DMS 273 (cell line): Measurements from ENCODE around the gene ACVRL1.
"Not testable (repeated sequence)": the region's sequence is repeated elsewhere in the genome, so short reads cannot be mapped to it uniquely, and the experiment has no call there.

ENCODE experiments used
- DNase-seq: peaks from one replicate; lab custom pipeline; 2025; ENCODE audit not compliant: unreplicated experiment; lab: John Stamatoyannopoulos, UW

The ACVRL1 gene

DNA sequence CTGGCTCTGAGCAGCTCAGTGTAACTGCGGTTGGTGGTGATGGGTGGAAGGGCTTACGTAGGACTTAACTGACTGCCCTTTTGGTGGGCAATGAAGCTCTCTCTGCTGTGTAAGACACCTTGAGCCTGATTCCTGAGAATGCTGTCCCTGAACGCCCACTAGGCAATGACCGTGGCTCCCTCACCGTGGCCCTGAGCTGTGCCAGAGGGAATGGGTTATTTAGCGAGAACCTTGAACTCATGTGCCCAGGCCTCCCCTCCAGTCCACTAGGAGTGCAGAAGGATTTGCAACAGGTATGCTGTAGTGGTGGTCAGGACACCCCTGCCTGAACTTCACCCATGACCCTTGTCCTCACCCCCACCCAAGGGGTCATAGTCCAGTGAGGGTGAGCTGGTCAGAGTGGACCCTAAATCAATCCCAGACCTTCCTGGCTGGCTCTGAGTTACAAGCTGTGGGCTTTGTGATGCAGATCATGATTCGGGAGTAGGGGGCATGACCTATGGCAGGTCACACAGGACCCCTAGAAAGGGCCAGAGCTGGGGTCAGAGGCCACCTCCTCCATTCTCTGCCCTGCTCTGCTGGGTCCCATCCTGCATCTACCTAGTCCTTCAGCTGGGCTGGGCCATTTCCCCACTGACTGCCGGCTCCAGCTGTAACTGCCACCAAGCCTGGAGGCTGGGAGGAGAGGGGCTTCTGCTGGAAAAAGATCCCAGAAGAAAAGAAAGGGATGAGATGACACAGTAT is 33.9 kb upstream of the ACVRL1 start:
- no peak for DNase-seq

DNA sequence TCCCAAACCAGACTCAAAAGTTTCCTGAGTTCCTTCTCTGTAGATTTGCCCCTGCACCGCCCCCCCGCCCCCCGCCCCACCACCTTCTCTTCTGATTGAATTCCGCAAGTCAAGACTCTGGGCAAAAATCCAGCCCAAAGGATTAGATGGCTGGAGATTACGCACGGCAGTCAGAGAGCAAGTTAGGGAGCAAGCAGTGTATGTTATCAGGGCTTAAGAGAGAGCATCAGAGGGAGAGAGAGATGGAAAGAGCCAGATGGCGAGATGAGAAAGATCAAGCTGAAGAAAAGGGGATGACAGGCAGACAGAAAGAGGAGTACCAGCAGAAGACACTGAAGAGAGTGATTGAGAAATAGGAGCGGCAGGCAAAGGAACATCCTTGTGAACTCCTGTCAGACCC is 33.3 kb upstream of the ACVRL1 start:
- DNase-seq = peak; percentile 75

DNA sequence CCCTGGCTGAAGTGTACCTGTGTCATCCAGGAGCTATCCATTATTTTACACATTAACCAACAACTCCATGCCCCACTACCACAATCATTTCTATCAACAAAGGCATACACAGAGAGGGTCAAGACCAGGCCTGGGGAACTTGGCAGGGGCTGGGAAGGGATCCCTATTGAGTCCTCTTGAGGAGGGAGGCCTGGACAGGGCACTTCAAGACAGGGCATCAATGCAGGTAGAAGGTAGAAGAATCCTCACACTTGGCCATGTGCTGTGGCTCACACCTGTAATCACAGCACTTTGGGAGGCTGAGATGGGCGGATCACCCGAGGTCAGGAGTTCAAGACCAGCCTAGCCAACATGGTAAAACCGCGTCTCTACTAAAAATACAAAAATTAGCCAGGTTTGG is 32.8 kb upstream of the ACVRL1 start:
- no peak for DNase-seq

DNA sequence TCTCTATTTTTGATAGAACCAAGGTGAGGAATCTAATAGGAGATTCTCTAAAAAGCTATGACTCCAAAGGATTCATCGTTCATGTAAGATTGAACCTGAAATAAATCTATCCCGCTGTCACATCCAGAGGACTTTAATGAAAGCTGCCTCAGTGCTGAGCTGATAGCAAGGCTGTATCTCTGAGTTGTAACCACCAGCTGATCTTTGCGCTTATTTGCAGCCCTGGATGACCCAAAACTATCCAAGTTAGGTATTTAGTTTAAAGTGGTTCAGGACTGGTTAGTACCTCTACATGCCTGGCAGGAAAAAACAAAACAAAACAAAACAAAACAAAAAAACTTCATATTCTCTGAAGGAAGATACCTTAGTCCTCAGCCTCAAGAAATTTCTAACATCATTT is 28.2 kb upstream of the ACVRL1 start:
- no peak for DNase-seq

DNA sequence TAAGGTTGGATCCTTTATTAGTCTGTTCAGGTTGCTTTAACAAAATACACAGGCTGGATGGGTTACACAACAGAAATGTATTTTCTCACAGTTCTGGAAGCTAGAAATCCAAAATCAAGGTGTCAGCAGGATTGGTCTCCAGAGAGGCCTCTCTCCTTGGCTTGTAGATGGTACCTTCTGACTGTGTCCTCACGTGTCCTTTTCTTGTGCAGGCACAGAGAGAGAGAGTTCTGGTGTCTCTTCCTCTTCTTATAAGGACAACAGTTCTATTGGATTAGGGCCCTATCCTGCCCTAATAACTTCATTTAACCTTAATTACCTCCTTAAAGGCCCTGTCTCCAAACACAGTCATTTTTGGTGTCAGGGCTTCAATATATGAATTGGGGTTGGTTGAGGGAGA is 24.0 kb upstream of the ACVRL1 start:
- DNase-seq = no peak

DNA sequence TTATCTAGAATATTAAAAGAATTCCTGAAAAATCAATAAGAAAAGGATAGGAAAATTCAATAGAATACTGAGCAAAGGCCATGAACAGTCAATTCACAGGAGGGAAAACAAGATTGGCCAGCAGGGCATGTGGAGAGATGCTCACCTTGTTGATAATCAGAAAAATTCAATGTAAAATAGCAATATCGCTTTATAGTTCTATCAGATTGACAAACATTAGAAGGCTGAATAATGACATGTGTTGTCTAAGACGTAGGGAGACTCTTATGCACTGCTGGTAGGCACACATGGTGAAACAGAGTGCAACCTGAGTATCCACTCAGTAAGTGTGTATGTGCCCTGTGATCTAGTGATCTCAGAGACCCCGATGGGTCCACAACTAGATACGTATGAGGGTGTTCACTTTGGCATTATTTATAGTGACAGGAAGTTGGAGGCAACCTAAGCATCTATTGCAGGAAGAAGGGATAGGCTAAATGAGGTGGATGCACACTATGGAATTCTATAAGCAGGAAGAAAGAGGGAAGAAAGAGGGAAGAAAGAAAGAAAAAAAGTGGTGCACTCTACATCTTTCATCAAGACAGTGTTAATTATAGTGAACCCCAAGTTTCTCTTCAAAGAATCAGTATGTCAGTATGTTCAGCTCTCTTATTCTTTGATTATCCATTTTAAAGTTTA is 23.2 kb upstream of the ACVRL1 start:
- DNase-seq = no peak

DNA sequence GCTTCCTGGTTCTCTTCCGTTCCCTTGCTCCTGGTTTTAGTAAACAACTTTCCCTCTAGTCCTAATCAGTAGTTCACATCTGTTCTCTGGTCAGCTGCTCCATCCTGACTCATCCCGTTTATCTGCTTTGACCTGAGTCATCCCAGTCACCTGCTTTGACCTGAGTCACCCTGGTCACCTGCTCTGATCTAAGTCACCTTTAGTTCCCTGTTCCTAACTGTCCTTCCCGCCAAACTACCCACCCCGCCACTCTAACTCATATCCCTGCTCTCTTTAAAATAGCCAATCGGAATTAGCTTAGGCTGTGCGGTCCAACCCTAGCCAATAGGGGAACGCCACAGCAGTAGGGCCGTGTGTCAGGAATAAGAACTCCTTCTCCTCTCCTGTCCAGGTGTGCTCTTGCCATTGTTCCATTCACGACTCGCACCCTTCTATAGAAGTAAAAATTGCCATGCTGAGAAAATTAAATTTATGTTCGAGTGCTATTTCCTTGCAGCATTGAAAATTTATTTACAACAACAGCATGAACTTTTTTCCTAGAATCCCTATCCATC is 22.6 kb upstream of the ACVRL1 start:
- no peak for DNase-seq

DNA sequence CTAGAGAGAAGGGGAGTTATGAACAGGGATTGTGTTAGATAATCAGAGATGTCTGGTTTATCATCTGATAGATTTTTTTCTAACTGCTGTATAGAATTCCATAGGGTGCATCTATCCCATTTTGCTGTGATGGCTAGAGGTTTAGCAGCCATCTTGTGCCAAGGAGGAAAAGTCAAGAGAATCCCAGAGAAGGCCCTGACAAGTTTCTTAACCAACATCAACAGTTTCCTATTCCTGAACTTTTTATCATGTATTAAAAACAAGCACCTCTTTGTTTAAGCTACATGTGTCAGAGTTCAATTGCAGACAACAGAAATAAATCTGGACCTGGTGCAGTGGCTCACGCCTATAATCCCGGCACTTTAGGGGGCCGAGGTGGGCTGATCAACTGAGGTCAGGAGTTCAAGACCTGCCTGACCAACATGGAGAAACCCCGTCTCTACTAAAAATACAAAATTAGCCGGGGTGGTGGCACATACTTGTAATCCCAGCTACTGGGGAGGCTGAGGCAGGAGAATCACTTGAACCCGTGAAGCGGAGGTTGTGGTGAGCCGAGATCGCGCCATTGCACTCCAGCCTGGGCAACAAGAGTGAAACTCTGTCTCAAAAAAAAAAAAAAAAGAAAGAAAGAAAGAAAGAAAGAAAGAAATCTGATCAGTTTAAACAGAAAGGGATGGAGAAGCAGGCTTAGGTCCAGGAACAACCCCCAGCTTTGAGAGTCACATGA is 21.8 kb upstream of the ACVRL1 start:
- DNase-seq = not testable (repeated sequence)

DNA sequence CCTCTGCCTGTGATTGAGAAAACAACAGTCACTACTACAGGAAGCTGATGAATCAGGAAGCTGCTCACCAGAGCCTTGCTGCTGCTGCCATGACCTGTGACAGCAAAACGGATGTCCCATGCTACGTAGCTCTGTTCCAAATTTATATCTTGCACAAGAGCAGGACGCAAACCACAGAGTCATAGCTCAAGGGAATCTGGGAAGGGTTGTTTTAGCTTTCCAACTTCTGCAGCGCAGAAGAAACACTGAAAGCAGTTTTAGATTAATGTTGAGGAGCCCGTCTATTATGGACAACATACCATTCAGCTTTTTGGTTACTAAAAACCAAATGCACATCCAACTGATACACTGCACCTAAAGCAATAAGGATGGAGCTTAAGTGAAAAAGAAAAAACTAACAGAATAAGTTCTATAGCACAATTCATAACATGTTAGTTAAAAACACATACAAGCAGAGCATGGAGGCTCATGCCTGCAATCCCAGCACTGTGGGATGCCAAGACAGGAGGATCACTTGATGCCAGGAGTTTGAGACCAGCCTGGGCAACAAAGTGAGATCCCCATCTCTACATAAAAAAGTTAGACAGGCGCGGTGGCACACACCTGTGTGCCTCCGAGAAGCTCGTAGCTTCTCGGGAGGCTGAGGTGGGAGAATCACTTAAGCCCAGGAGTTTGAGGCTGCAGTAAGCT is 21.1 kb upstream of the ACVRL1 start:
- DNase-seq = no peak

DNA sequence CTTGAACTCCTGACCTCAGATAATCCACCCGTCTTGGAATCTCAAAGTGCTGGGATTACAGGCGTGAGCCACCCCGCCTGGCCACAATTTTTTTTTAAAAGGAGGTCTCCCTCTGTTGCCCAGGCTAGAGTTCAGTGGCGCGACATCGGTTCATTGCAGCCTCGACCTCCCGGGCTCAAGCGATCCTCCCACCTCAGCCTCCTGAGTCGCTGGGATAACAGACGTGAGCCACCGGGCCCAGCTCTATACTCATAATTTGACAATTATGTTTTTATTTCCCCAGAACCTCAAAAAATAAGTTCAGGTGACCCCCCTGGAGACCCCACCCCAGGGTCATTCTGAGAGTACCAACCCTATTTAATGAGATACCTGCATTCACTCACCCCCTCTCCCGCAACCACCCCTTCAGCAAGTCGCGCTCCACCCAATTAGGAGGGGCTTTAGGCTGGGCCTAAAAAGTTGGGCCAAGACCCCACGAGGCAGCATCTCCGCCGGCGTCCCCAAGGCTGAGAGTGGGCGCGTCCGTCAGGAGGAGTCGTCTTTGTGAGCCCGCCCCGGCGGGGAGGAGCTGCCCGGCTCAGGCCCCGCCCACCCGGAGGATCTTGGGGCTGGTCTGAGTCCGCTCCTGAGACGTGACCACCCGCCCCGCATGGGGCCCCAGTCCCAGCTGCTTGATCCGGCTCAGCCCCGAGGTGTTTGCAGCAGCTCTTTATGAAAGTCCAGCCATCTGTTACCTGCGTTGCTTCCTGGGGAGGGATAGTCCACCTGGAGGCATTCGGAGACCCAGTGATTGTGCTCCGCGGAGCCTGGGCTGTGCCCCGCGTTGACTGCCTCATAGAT is 19.6 kb upstream of the ACVRL1 start, which contains the start of gene ANKRD33:
ANKRD33 (plus strand) TSS at position 628 of the 840 bp plus-strand sequence; CDS start at position 712, 84 bp downstream.
- peak; percentile 15 for DNase-seq

DNA sequence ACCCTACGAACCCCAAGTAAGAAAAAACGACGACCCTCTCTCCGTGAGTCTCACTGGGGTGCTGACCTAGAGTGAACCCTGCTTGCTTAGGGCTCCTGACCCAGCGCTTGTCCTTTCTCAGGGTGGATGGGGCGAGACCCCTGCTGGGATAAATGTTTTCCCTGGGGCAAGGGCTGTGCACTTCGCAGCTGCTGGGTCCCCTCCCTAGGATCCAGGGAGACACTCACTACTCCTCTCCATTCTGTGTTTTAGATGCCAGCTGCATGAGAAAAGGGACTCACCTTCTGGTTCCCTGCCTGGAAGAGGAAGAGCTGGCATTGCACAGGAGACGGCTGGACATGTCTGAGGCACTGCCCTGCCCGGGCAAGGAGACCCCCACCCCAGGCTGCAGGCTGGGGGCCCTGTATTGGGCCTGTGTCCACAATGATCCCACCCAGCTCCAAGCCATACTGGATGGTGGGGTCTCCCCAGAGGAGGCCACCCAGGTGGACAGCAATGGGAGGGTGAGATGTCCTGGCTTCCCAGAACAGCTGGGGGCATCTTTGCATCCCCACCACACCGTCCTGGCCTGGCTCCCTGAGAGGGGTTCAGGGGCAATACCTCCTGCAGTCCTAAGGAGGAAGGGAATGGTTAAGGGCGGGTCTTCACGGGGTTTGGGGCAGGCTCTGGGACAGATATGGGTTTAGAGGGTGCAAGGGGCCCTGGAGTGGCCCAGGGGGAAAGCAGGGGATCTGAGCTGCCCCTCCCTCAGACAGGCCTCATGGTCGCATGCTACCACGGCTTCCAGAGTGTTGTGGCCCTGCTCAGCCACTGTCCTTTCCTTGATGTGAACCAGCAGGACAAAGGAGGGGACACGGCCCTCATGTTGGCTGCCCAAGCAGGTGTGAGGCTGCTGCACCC is 18.7 kb upstream of the ACVRL1 start:
- DNase-seq = no peak

DNA sequence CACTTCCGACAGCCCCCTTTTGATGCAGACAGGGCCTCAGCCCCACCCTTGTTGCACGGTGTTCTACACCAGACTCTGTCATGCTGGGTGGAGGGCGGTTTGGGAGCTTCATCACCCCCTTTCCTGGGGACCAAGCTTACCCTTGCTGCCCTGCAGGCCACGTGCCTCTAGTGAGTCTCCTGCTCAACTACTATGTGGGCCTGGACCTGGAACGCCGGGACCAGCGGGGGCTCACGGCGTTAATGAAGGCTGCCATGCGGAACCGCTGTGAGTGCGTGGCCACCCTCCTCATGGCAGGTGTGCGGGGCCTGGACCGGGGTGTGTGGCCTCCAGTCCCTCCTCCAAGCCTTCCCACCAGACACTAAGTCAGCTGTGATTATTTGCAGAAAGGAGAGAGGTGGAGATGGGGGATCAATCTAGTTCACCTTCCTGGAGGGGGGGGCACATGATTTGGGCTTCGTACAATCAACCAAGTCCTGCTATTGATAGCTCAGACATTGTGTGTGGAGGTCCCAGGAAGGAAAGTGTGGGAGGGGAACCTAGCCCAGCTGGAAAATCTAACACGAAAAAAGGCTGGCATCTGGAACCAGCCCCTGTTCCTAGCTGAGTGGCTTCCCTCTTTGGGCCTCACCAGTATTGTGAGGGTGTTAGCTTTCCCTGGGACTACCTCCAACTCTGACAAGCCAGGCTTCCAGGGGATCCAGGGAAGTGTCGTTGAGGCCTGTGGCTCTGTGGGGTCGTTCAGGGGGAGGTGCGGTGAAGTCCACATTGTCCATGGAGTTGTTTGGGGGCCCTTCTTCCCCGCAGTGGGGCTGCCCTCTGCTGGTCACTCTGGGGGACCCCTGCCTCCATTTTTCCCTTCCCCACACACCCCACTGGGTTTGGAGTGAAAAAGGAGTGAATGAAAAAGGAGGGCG is 17.8 kb upstream of the ACVRL1 start:
- DNase-seq = no peak

DNA sequence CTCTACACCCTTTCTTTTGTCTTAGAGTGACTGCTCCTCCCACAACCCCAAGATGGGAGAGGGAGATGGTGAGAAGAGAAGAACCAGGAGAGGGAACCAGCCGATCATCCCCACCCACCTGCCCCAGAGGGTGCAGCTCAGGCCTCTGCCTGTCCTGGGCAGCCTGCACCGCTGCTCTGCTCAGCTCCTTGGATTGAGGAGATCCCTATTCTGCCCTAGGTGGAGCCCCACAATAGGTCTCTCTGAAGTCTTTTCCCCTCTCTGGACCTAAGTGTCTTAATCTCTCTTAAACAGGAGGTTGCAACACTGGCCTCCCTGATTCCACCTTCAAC is 17.2 kb upstream of the ACVRL1 start:
- no peak for DNase-seq

DNA sequence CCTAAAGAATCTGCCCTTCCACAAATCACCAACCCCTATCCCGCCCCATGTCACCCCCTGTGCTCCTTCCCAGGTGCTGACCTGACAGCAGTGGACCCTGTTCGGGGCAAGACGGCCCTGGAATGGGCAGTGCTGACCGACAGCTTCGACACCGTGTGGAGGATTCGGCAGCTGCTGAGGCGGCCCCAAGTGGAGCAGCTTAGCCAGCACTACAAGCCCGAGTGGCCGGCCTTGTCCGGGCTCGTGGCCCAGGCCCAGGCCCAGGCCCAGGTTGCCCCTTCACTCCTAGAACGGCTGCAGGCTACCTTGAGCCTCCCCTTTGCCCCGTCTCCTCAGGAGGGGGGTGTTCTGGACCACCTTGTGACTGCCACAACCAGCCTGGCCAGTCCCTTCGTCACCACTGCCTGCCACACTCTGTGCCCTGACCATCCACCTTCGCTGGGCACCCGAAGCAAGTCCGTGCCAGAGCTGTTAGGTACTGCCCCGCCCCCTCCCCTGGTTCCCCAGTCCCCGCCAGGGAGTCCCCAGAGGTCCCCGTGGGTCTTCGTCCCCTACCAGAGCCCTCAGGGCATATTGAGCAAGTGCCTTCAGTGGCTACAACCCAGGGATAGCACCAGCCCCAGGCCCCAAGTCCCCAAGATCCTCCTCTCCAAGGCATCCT is 16.7 kb upstream of the ACVRL1 start:
- DNase-seq = no peak

DNA sequence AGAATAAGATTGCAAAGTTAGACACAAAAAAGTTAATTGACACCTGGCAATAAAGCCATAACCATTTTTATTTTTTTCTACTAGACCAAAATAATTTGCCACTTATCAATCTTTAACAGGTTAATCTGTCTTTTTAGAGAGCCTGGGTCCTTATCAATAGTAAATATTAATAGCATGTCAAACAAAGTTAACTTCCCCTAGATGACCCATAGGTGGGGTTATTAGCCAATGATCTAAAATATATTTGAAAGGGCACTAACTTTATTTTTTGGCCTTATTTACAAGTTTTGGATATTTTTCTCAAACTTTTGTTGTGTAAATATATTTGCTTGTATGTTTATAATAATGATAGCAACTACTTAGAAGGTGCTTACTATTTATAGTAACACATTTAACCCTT is 15.5 kb upstream of the ACVRL1 start:
- DNase-seq = peak; percentile 17

DNA sequence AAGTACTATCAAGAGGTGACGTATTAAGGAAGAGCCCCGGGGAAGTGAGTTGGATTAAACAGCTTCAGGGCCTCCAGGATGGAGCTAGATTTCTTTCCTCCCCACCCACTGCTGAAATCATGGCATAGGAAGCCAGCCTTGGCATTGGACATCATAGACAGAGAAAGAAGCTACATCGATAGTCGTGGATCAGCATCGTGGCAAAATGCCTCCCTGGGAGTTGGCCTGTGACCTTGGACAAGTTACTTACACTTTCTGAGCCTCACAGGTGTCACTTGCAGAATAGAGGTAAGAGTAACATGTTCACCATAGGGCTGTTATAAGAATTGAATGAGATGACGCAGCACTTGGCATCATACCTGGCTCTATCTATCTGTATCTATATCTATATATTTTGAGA is 13.5 kb upstream of the ACVRL1 start:
- DNase-seq = no peak

DNA sequence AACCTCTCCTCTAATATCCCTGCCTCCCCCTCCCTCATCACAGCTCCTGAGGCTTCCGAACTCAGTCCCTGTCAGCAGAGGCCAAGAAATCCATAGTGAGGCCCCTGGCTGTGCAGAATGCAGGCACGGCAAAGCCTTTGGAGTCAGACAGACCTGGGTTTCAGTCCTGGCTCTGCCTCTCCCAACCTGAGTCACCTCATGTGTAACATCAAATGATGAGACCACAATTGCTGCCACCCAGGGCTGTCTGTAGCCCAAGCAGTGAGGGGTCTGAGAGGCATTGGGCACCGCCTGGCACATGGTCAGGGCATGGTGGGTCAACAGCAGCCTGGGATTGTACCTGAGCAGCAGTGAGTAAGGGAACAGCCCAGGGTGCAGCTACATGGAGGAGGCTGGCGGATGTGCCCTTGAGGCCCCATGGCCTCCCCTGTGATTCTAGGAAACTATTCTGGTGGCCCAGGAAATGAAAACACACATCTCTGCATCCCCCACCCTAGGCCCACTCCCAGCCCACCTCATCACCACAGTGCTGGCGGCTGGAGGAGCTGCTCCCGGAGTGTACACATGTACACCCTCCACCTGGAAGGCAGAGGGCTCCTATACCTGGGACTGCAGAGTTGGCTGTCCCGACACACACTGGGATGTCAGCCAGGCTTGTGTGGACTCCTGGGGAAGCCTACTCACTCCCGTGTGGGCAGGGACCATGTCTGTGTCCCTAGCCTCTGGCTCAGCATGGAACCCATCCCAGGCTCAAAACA is 11.7 kb upstream of the ACVRL1 start:
- DNase-seq = no peak
